Thymus (tissue), 11 donors: Measurements from ENCODE around the gene PCDHB1. TPM values are rescaled to one million over a fixed set of nuclear protein-coding genes. Genes with fewer than 3 reads are reported as not detected.
"Not testable (repeated sequence)": the region's sequence is repeated elsewhere in the genome, so short reads cannot be mapped to it uniquely, and the experiment has no call there.

Experiments used
- DNase-seq, 9 donors: peaks; one replicate each; pipeline ENCODE4 v3.0.0-alpha.2; 2013; ENCODE audit warnings: low spot score in 9 of 9, low read depth in 6 of 9, missing footprints in 1 of 9
- H3K27ac ChIP-seq, 2 donors: one replicate each; pipeline ENCODE4 v1.5.1; 2013; ENCODE audit warnings: control low read depth in 1 of 2, low read depth in 1 of 2, low read length in 1 of 2, mild to moderate bottlenecking in 1 of 2, moderate library complexity in 1 of 2
- H3K27me3 ChIP-seq, 2 donors: one replicate each; pipeline ENCODE4 v1.5.1; 2013; ENCODE audit warnings: low read length in 1 of 2; ENCODE audit not compliant: control insufficient read depth in 2 of 2, insufficient read depth in 1 of 2
- H3K36me3 ChIP-seq, 2 donors: one replicate each; pipeline ENCODE4 v1.5.1; 2013; ENCODE audit warnings: low read length in 1 of 2, mild to moderate bottlenecking in 1 of 2, moderate library complexity in 1 of 2; ENCODE audit not compliant: control insufficient read depth in 2 of 2, insufficient read depth in 2 of 2
- H3K4me1 ChIP-seq, 2 donors: one replicate each; pipeline ENCODE4 v1.5.1; 2013; ENCODE audit warnings: low read length in 2 of 2; ENCODE audit not compliant: control insufficient read depth in 2 of 2, insufficient read depth in 2 of 2
- H3K4me3 ChIP-seq, 2 donors: one replicate each; pipeline ENCODE4 v1.5.1; 2013; ENCODE audit warnings: low read length in 2 of 2, control low read depth in 1 of 2, mild to moderate bottlenecking in 1 of 2
- H3K9me3 ChIP-seq, 2 donors: one replicate each; pipeline ENCODE4 v1.5.1; 2013; ENCODE audit warnings: low read length in 1 of 2, mild to moderate bottlenecking in 1 of 2; ENCODE audit not compliant: control insufficient read depth in 2 of 2, insufficient read depth in 1 of 2
- WGBS: extraction: QIAGEN DNeasy Blood & Tissue Kit; methylation state at CpG from one replicate; pipeline ENCODE4 v1.1.7; 2013; 5-methylcytosine and 5-hydroxymethylcytosine counted together
- polyA plus RNA-seq: library from polyadenylated mRNA; stranded (reverse); fragments of 200-250 nt; gene quantifications from one replicate; pipeline ENCODE4 v1.2.3, GENCODE V29; 2013
- total RNA-seq: library from RNA; stranded (reverse); fragments of 120-200 nt; gene quantifications from one replicate; pipeline ENCODE4 v1.2.4, GENCODE V29; 2013
- donor health status: healthy.

Gene PCDHB1
- total and polyA plus RNA-seq, 2 donors, result 0.02 to 0.05 TPM

GRCh38 chr5:141041427-141041785 lies 9.8 kb upstream of the PCDHB1 start:
- no peak for DNase-seq
- H3K27ac ChIP-seq, result no peak overlapping the region
- 23% methylated on average over 4 of the region's 4 CpGs for WGBS

GRCh38 chr5:141042555-141042954 lies 8.6 kb upstream of the PCDHB1 start:
- Histone ChIP-seq H3K9me3 (peaks cover 2 to 3% of the 10 kb centered on the region in 2 donors), H3K27me3 (no peaks in the 10 kb centered on the region), H3K4me3 (no peak overlapping the region), H3K36me3 (no peaks in the 10 kb centered on the region), H3K4me1 (no peaks in the 10 kb centered on the region), H3K27ac (no peak overlapping the region)
- no peak for DNase-seq
- 82% methylated on average over 1 of the region's 1 CpG for WGBS

More at GRCh38 chr5:141041427-141041785, 9.8 kb upstream of the PCDHB1 start:
- Histone ChIP-seq H3K36me3 (no peaks in the 10 kb centered on the region), H3K4me3 (no peak overlapping the region), H3K4me1 (no peaks in the 10 kb centered on the region), H3K27me3 (no peaks in the 10 kb centered on the region), H3K9me3 (peaks cover 2 to 3% of the 10 kb centered on the region in 2 donors)

- Histone ChIP-seq H3K27ac (no peak overlapping the region), H3K9me3 (peaks cover 3 to 8% of the 10 kb centered on the region in 2 donors), H3K4me1 (no peaks in the 10 kb centered on the region), H3K36me3 (no peaks in the 10 kb centered on the region), H3K27me3 (peaks cover 0 to 11% of the 10 kb centered on the region in 2 donors), H3K4me3 (no peak overlapping the region)
- no peak for DNase-seq
- 18% methylated on average over 19 of the region's 19 CpGs for WGBS
Measured at GRCh38 chr5:141051521-141051866, 320 bp downstream of the PCDHB1 start.

- H3K36me3 ChIP-seq, result no peaks in the 10 kb centered on the region
- H3K9me3 ChIP-seq, result peaks cover 0 to 12% of the 10 kb centered on the region in 2 donors
- H3K4me1 ChIP-seq, result no peaks in the 10 kb centered on the region
- WGBS, result 56% methylated on average over 17 of the region's 17 CpGs
- peaks cover 0 to 6% of the 10 kb centered on the region in 2 donors for H3K27me3 ChIP-seq
- H3K4me3 ChIP-seq, result no peak overlapping the region
- H3K27ac ChIP-seq, result no peak overlapping the region
- DNase-seq, result no peak
Measured at GRCh38 chr5:141077826-141078225, 26.7 kb downstream of the PCDHB1 start.

- Histone ChIP-seq H3K27me3 (peaks cover 0 to 6% of the 10 kb centered on the region in 2 donors), H3K27ac (no peak overlapping the region), H3K4me3 (no peak overlapping the region), H3K4me1 (no peaks in the 10 kb centered on the region), H3K9me3 (peaks cover 0 to 11% of the 10 kb centered on the region in 2 donors), H3K36me3 (no peaks in the 10 kb centered on the region)
- no peak for DNase-seq
Measured at GRCh38 chr5:141082228-141082627, 31.1 kb downstream of the PCDHB1 start.

GRCh38 chr5:141084487-141084989 lies 33.4 kb downstream of the PCDHB1 start:
- DNase-seq, result peak in 2 of 9 donors; percentile 18 to 31
- Histone ChIP-seq H3K4me3 (peak overlapping the region; percentile 5 to 27), H3K27ac (no peak overlapping the region), H3K36me3 (no peaks in the 10 kb centered on the region), H3K27me3 (no peaks in the 10 kb centered on the region), H3K9me3 (no peaks in the 10 kb centered on the region), H3K4me1 (no peaks in the 10 kb centered on the region)
- 16% methylated on average over 21 of the region's 21 CpGs for WGBS

GRCh38 chr5:141094481-141095262 lies 43.5 kb downstream of the PCDHB1 start, which contains the start of gene PCDHB2:
TSS of gene PCDHB2 (plus strand) at chr5:141094615. CDS start at chr5:141094791, 176 bp downstream.
- Histone ChIP-seq H3K9me3 (peaks cover 2 to 6% of the 10 kb centered on the region in 2 donors), H3K4me1 (no peaks in the 10 kb centered on the region), H3K27me3 (peaks cover 0 to 15% of the 10 kb centered on the region in 2 donors), H3K27ac (no peak within 1 kb of the TSS), H3K36me3 (no peaks in the 10 kb centered on the region), H3K4me3 (no peak within 1 kb of the TSS)
- DNase-seq, result no peak
- WGBS, result 26% methylated on average over 29 of the region's 29 CpGs

- 49% methylated on average over 12 of the region's 12 CpGs for WGBS
- H3K27ac ChIP-seq, result no peak overlapping the region
- H3K4me1 ChIP-seq, result no peaks in the 10 kb centered on the region
- no peak overlapping the region for H3K4me3 ChIP-seq
- no peaks in the 10 kb centered on the region for H3K36me3 ChIP-seq
- peaks cover 3 to 6% of the 10 kb centered on the region in 2 donors for H3K9me3 ChIP-seq
- peaks cover 0 to 15% of the 10 kb centered on the region in 2 donors for H3K27me3 ChIP-seq
- no peak for DNase-seq
Measured at GRCh38 chr5:141095263-141095641, 44.1 kb downstream of the PCDHB1 start.

GRCh38 chr5:141096181-141096580 lies 45.0 kb downstream of the PCDHB1 start:
- not testable (repeated sequence) for H3K9me3 ChIP-seq, H3K36me3 ChIP-seq, H3K4me1 ChIP-seq, DNase-seq, H3K27ac ChIP-seq, H3K4me3 ChIP-seq
- 51% methylated on average over 30 of the region's 46 CpGs for WGBS
- peaks cover 0 to 23% of the 10 kb centered on the region in 2 donors for H3K27me3 ChIP-seq
